AG09309 (cell line): Measurements from ENCODE around the gene POLD1.

Experiments
- DNase-seq: peaks from one replicate; pipeline ENCODE4 v3.0.0-alpha.2; 2010; ENCODE audit warnings: low read depth
- H3K4me3 ChIP-seq: 2 replicates; pipeline ENCODE4 v1.5.1; 2011; ENCODE audit warnings: mild to moderate bottlenecking, low read depth, low read length, moderate library complexity; ENCODE audit not compliant: control insufficient read depth
- CTCF ChIP-seq: IDR thresholded peaks from 2 replicates; pipeline ENCODE4 v1.5.1; 2011; ENCODE audit warnings: mild to moderate bottlenecking, low read depth, low read length, inconsistent platforms; ENCODE audit not compliant: insufficient read depth, control insufficient read depth; ENCODE audit errors: missing control alignments

Gene POLD1

GRCh38 chr19:50359328-50359818 is 24.8 kb upstream of the POLD1 start:
- TF ChIP-seq CTCF, result no peak
- no peak overlapping the region for H3K4me3 ChIP-seq
- no peak for DNase-seq

GRCh38 chr19:50361290-50362029 is 22.7 kb upstream of the POLD1 start:
- DNase-seq, result no peak
- no peak overlapping the region for H3K4me3 ChIP-seq
- TF ChIP-seq CTCF, result no peak

- no peak overlapping the region for H3K4me3 ChIP-seq
- no peak for DNase-seq
- TF ChIP-seq CTCF, result no peak
Measured at GRCh38 chr19:50362030-50362412, 22.1 kb upstream of the POLD1 start.

- DNase-seq, result no peak
- H3K4me3 ChIP-seq, result no peak overlapping the region
- TF ChIP-seq CTCF, result no peak
Measured at GRCh38 chr19:50362656-50363424, 21.3 kb upstream of the POLD1 start.

- no peak for TF ChIP-seq CTCF
- H3K4me3 ChIP-seq, result no peak within 1 kb of the TSS
- DNase-seq, result no peak
Measured at GRCh38 chr19:50365434-50366306, 18.5 kb upstream of the POLD1 start, which contains the start of gene NAPSA. TSS of gene NAPSA (minus strand) at chr19:50365639. CDS start at chr19:50365621, 18 bp downstream.
